NT2/D1 (cell line): Measurements from ENCODE around the gene GADD45GIP1.
"Not testable (repeated sequence)": the region's sequence is repeated elsewhere in the genome, so short reads cannot be mapped to it uniquely, and the experiment has no call there.

Experiments used
- SUZ12 ChIP-seq: IDR thresholded peaks from 2 replicates; pipeline ENCODE4 v1.6.1; 2011; ENCODE audit not compliant: insufficient read length, insufficient read depth; ENCODE audit errors: extremely low read depth
- YY1 ChIP-seq: IDR thresholded peaks from 2 replicates; pipeline ENCODE4 v1.6.1; 2011; ENCODE audit not compliant: insufficient read length, insufficient read depth
- ZNF274 ChIP-seq: IDR thresholded peaks from 2 replicates; pipeline ENCODE4 v1.6.1; 2011; ENCODE audit warnings: mild to moderate bottlenecking, low read depth, low read length

DNA sequence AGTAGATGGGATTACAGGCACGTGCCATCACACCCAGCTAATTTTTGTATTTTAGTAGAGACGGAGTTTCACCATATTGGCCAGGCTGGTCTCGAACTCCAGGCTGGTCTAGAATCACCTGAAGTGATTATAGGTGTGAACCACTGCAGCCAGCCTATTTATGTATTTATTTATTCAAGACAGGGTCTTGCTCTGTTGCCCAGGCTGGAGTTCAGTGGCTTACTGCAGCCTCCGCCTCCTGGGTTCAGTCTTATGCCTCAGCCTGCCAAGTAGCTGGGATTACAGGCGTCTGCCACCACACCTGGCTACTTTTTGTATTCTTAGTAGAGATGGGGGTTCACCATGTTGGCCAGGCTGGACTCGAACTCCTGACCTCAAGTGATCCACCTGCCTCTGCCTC lies 5.0 kb downstream of the GADD45GIP1 start:
- TF ChIP-seq SUZ12, ZNF274, YY1: not testable (repeated sequence)
